ENCODE measurements around the gene ZFAND5. TPM values are rescaled to one million over a fixed set of nuclear protein-coding genes. Genes with fewer than 3 reads are reported as not detected.

The ZFAND5 gene
- total and polyA plus RNA-seq, 4 donors = 147 to 369 (median 169) TPM

DNA sequence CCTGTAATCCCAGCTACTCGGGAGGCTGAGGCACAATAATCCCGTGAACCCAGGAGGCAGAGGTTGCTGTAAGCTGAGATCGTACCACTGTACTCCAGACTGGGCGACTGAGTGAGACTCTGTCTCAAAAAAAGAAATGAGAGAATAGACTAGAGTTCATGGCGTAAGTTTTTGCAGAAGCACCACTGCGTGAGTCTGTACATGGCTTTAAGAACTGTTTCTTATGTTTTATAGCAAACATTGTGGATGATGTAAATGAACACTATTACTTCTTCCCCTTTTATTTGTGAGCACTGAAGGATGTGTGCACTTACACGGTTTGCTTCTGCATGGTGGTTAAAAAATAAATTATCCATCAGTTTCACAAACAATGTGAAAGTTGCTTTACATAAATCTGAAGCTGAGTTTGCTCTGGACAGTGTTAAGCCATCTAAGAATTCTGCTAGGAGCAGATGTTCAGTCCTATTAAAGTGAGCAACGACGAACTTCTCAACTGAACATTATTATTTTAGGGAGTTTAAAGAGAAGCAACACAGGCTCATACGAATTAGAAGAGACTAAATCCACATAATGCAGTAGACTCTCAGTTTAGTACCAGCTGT, 52.5 kb downstream of the ZFAND5 start:
- WGBS, 2 donors = 66 to 77% methylated on average over 10 of the region's 10 CpGs
- peaks cover 11 to 25% (median 12%) of the 10 kb centered on the region in 5 donors for H3K4me1 ChIP-seq (ENCODE audit: control insufficient read depth in 5 of 5, insufficient read depth in 5 of 5, low read length in 5 of 5)

DNA sequence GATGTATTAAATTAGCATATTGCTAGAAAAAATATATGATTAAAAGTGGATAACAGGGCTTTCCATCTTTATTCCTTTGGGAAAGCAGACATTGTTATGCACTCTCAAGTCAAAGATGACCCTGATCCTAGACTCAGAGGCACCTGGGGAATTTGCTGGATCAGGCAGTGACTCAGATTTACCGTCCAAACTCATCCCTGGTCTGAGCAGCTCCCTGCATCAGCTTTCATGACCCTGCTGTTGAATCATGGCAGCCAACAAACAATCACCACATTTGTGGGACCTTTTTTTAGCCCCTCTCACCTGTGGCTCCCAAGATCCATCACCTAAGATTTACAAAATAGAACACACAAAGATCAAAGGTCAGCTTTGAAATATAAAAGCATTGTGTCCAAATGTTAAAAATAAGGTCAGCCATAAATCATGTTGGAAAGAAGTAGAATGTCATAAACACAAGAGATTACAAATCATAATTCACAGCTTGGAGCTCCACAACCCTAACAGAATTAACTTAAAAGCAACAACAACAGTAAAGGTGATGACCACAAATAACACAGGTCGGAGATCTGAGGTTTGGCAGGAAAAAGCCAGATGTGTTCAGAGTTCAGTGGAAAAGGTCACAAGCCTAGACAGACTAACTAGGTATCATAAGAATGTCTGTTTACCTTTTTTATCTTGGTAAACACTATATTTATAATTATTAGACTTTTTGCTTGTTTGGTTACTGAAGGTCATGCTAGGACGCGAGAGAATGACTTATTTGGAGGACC, 55.5 kb downstream of the ZFAND5 start:
- ATAC-seq (ENCODE audit: insufficient read depth, low FRiP score) = no peak
- Histone ChIP-seq H3K9me3 (ENCODE audit: control insufficient read depth in 4 of 4, insufficient read depth in 3 of 4, low read length in 3 of 4) (no peaks in the 10 kb centered on the region), H3K4me1 (ENCODE audit: control insufficient read depth in 5 of 5, insufficient read depth in 5 of 5, low read length in 5 of 5) (peaks cover 4 to 7% (median 6%) of the 10 kb centered on the region in 5 donors)

More for the DNA sequence above, 52.5 kb downstream of the ZFAND5 start:
- ATAC-seq (ENCODE audit: insufficient read depth, low FRiP score) = no peak
- H3K9ac ChIP-seq (ENCODE audit: insufficient read depth in 1 of 2, low read length in 2 of 2) = no peak overlapping the region
- no peak for TF ChIP-seq CTCF (IDR thresholded peaks at IDR 0.05; ENCODE audit: control extremely low read depth, extremely low read depth)
- no peak overlapping the region for H3K27ac ChIP-seq (ENCODE audit: low read depth in 1 of 2, low read length in 1 of 2)
- H3K27me3 ChIP-seq (ENCODE audit: control insufficient read depth in 3 of 3, insufficient read depth in 3 of 3, low read length in 2 of 3) = no peaks in the 10 kb centered on the region
- H3K9me3 ChIP-seq (ENCODE audit: control insufficient read depth in 4 of 4, insufficient read depth in 3 of 4, low read length in 3 of 4) = peaks cover 0 to 2% (median 0%) of the 10 kb centered on the region in 4 donors
- no peak for DNase-seq
- H3K36me3 ChIP-seq (ENCODE audit: control insufficient read depth in 4 of 4, insufficient read depth in 4 of 4, low read length in 4 of 4) = peaks cover 0 to 1% (median 0%) of the 10 kb centered on the region in 4 donors
- H3K4me3 ChIP-seq = no peak overlapping the region

GRCh38 chr9:72306761-72307160, 58.2 kb downstream of the ZFAND5 start:
- H3K9me3 ChIP-seq (ENCODE audit: control insufficient read depth in 4 of 4, insufficient read depth in 3 of 4, low read length in 3 of 4) = no peaks in the 10 kb centered on the region
- H3K4me1 ChIP-seq (ENCODE audit: control insufficient read depth in 5 of 5, insufficient read depth in 5 of 5, low read length in 5 of 5) = peaks cover 2 to 8% (median 4%) of the 10 kb centered on the region in 5 donors
- H3K4me3 ChIP-seq = no peak overlapping the region
- 50 to 68% methylated on average over 1 of the region's 1 CpG for WGBS, 2 donors
- DNase-seq (no peak), ATAC-seq (ENCODE audit: insufficient read depth, low FRiP score) (no peak)
- no peak overlapping the region for H3K9ac ChIP-seq (ENCODE audit: insufficient read depth in 1 of 2, low read length in 2 of 2)
- TF ChIP-seq CTCF (IDR thresholded peaks at IDR 0.05; ENCODE audit: control extremely low read depth, extremely low read depth) = no peak
- no peaks in the 10 kb centered on the region for H3K27me3 ChIP-seq (ENCODE audit: control insufficient read depth in 3 of 3, insufficient read depth in 3 of 3, low read length in 2 of 3)
- H3K36me3 ChIP-seq (ENCODE audit: control insufficient read depth in 4 of 4, insufficient read depth in 4 of 4, low read length in 4 of 4) = no peaks in the 10 kb centered on the region
- no peak overlapping the region for H3K27ac ChIP-seq (ENCODE audit: low read depth in 1 of 2, low read length in 1 of 2)

More for the DNA sequence above, 55.5 kb downstream of the ZFAND5 start:
- Histone ChIP-seq H3K27ac (ENCODE audit: low read depth in 1 of 2, low read length in 1 of 2) (no peak overlapping the region), H3K9ac (ENCODE audit: insufficient read depth in 1 of 2, low read length in 2 of 2) (no peak overlapping the region), H3K36me3 (ENCODE audit: control insufficient read depth in 4 of 4, insufficient read depth in 4 of 4, low read length in 4 of 4) (peaks cover 0 to 1% (median 0%) of the 10 kb centered on the region in 4 donors), H3K27me3 (ENCODE audit: control insufficient read depth in 3 of 3, insufficient read depth in 3 of 3, low read length in 2 of 3) (no peaks in the 10 kb centered on the region), H3K4me3 (no peak overlapping the region)
- DNase-seq = no peak
- TF ChIP-seq CTCF (IDR thresholded peaks at IDR 0.05; ENCODE audit: control extremely low read depth, extremely low read depth) = no peak
- WGBS, 2 donors = 90 to 93% methylated on average over 4 of the region's 4 CpGs
